Measurements from ENCODE around the gene POLR3A. TPM values are rescaled to one million over a fixed set of nuclear protein-coding genes. Genes with fewer than 3 reads are reported as not detected.

POLR3A gene
- total RNA-seq, 2 experiments from 2014 or later: 16.3 to 21.5 TPM

- no TSS peak for BruUV-seq (replicated peaks)
- CTCF ChIA-PET (ENCODE audit: unreplicated experiment): no interaction called here
Observed at GRCh38 chr10:77925795-77926565, 103.3 kb downstream of the POLR3A start.

GRCh38 chr10:77925410-77925794, 103.9 kb downstream of the POLR3A start:
- no peaks in the 10 kb centered on the region for H3K9me3 ChIP-seq (ENCODE audit: low read length)
- intact Hi-C loops (cut with micrococcal nuclease; ENCODE audit: unreplicated experiment): no loop called here
- H2AFZ ChIP-seq (ENCODE audit: low read length): no peak overlapping the region
- H3K9me2 ChIP-seq (ENCODE audit: insufficient read depth, low read length): no peaks in the 10 kb centered on the region
- TF ChIP-seq EZH2phosphoT487 (IDR thresholded peaks at IDR 0.05; ENCODE audit: borderline replicate concordance, low read depth, low read length) (no peak), CTCF (conservative IDR thresholded peaks at IDR 0.05; ENCODE audit: low read length) (no peak)
- no peak overlapping the region for H3K27ac ChIP-seq (ENCODE audit: low read depth, low read length, poor library complexity, severe bottlenecking)
- no peaks in the 10 kb centered on the region for H3K36me3 ChIP-seq (ENCODE audit: insufficient read depth, low read length)
- DNase-seq (ENCODE audit: low spot score): no peak
- no peaks in the 10 kb centered on the region for H4K20me1 ChIP-seq (ENCODE audit: insufficient read depth, low read length)
- H3K4me1 ChIP-seq (ENCODE audit: insufficient read depth, low read length, poor library complexity, severe bottlenecking): no peaks in the 10 kb centered on the region
- H3K79me2 ChIP-seq (ENCODE audit: insufficient read depth, low read depth, low read length): no peaks in the 10 kb centered on the region
- no peak overlapping the region for H3K4me3 ChIP-seq (ENCODE audit: low read depth, low read length, poor library complexity, severe bottlenecking)
- no TSS peak for BruUV-seq (replicated peaks)
- no peak overlapping the region for H3K4me2 ChIP-seq (ENCODE audit: low read length)
- CTCF ChIA-PET (ENCODE audit: unreplicated experiment): no interaction called here
- POLR2A ChIA-PET: interaction anchor here (0.6 kb wide), 1 partner anchor 92 kb away, joined by 4 read pairs; no protein-coding TSS in a partner anchor

More at GRCh38 chr10:77925795-77926565, 103.3 kb downstream of the POLR3A start:
- no peaks in the 10 kb centered on the region for H3K9me2 ChIP-seq (ENCODE audit: insufficient read depth, low read length)
- TF ChIP-seq EZH2phosphoT487 (IDR thresholded peaks at IDR 0.05; ENCODE audit: borderline replicate concordance, low read depth, low read length) (no peak), CTCF (conservative IDR thresholded peaks at IDR 0.05; ENCODE audit: low read length) (no peak)
- DNase-seq (ENCODE audit: low spot score): no peak
- H3K4me2 ChIP-seq (ENCODE audit: low read length): no peak overlapping the region
- H2AFZ ChIP-seq (ENCODE audit: low read length): no peak overlapping the region
- H3K27ac ChIP-seq (ENCODE audit: low read depth, low read length, poor library complexity, severe bottlenecking): no peak overlapping the region
- no peaks in the 10 kb centered on the region for H3K4me1 ChIP-seq (ENCODE audit: insufficient read depth, low read length, poor library complexity, severe bottlenecking)
- POLR2A ChIA-PET: interaction anchor here (0.6 kb wide), 1 partner anchor 92 kb away, joined by 4 read pairs; no protein-coding TSS in a partner anchor
- intact Hi-C loops (cut with micrococcal nuclease; ENCODE audit: unreplicated experiment): no loop called here
- no peaks in the 10 kb centered on the region for H3K79me2 ChIP-seq (ENCODE audit: insufficient read depth, low read depth, low read length)
- H3K9me3 ChIP-seq (ENCODE audit: low read length): no peaks in the 10 kb centered on the region
- H4K20me1 ChIP-seq (ENCODE audit: insufficient read depth, low read length): no peaks in the 10 kb centered on the region
- no peak overlapping the region for H3K4me3 ChIP-seq (ENCODE audit: low read depth, low read length, poor library complexity, severe bottlenecking)
- no peaks in the 10 kb centered on the region for H3K36me3 ChIP-seq (ENCODE audit: insufficient read depth, low read length)

- intact Hi-C loops (cut with micrococcal nuclease; ENCODE audit: unreplicated experiment): no loop called here
- BruUV-seq (replicated peaks): no TSS peak
- Histone ChIP-seq H3K27ac (ENCODE audit: low read depth, low read length, poor library complexity, severe bottlenecking) (no peak overlapping the region), H3K9me2 (ENCODE audit: insufficient read depth, low read length) (no peaks in the 10 kb centered on the region), H3K79me2 (ENCODE audit: insufficient read depth, low read depth, low read length) (no peaks in the 10 kb centered on the region), H3K4me3 (ENCODE audit: low read depth, low read length, poor library complexity, severe bottlenecking) (no peak overlapping the region), H3K4me2 (ENCODE audit: low read length) (no peak overlapping the region), H3K36me3 (ENCODE audit: insufficient read depth, low read length) (no peaks in the 10 kb centered on the region), H3K9me3 (ENCODE audit: low read length) (no peaks in the 10 kb centered on the region), H2AFZ (ENCODE audit: low read length) (no peak overlapping the region), H3K4me1 (ENCODE audit: insufficient read depth, low read length, poor library complexity, severe bottlenecking) (no peaks in the 10 kb centered on the region), H4K20me1 (ENCODE audit: insufficient read depth, low read length) (no peaks in the 10 kb centered on the region)
- CTCF ChIA-PET (ENCODE audit: unreplicated experiment): no interaction called here
- POLR2A ChIA-PET: no interaction called here
- no peak for TF ChIP-seq EZH2phosphoT487 (IDR thresholded peaks at IDR 0.05; ENCODE audit: borderline replicate concordance, low read depth, low read length)
- DNase-seq (ENCODE audit: low spot score): no peak
Observed at GRCh38 chr10:77922566-77923179, 106.6 kb downstream of the POLR3A start.

All from OCI-LY7 (cell line).